GM23338 (cell line): ENCODE measurements around the gene PRKCQ. TPM values are rescaled to one million over a fixed set of nuclear protein-coding genes. Genes with fewer than 3 reads are reported as not detected.

ENCODE experiments used
- ATAC-seq: fragments of 200-7000 bp; cut with Tn5 transposase; 3 replicates; pipeline ENCODE4 v1.9.1; 2020
- DNase-seq: peaks from one replicate; pipeline ENCODE4 v3.0.0-alpha.2; 2015; ENCODE audit warnings: low spot score
- H2AFZ ChIP-seq: fragments of 200-600 bp; sonication (generic); 2 replicates; pipeline ENCODE4 v1.8.0; 2016; ENCODE audit warnings: antibody characterized with exemption, mild to moderate bottlenecking, moderate library complexity
- H3F3A ChIP-seq: fragments of 200-600 bp; sonication (generic); replicated peaks from 2 replicates; pipeline ENCODE4 v1.8.0; 2017; ENCODE audit warnings: antibody characterized with exemption, mixed run types, low read depth
- H3K27ac ChIP-seq: fragments of 200-600 bp; sonication (generic); 2 replicates; pipeline ENCODE4 v1.6.1; 2016; ENCODE audit warnings: low read depth
- H3K27me3 ChIP-seq: fragments of 200-600 bp; sonication (generic); 2 replicates; pipeline ENCODE4 v1.8.0; 2016; ENCODE audit warnings: mild to moderate bottlenecking, mixed run types, moderate library complexity; ENCODE audit not compliant: insufficient read depth
- H3K36me3 ChIP-seq: fragments of 200-600 bp; sonication (generic); 2 replicates; pipeline ENCODE4 v1.8.0; 2016; ENCODE audit warnings: mild to moderate bottlenecking; ENCODE audit not compliant: insufficient read depth
- H3K4me1 ChIP-seq: fragments of 200-600 bp; sonication (generic); 2 replicates; pipeline ENCODE4 v1.8.0; 2016; ENCODE audit warnings: mild to moderate bottlenecking, moderate library complexity; ENCODE audit not compliant: insufficient read depth
- H3K4me2 ChIP-seq: fragments of 200-600 bp; sonication (generic); 2 replicates; pipeline ENCODE4 v1.7.1; 2017; ENCODE audit warnings: mixed run types
- H3K4me3 ChIP-seq: fragments of 200-600 bp; sonication (generic); 2 replicates; pipeline ENCODE4 v1.6.1; 2016; ENCODE audit warnings: mixed run types
- H3K79me2 ChIP-seq: fragments of 200-600 bp; sonication (generic); replicated peaks from 2 replicates; pipeline ENCODE4 v1.8.0; 2017; ENCODE audit warnings: mild to moderate bottlenecking; ENCODE audit not compliant: insufficient read depth
- H3K9me2 ChIP-seq: fragments of 200-600 bp; sonication (generic); 2 replicates; pipeline ENCODE4 v1.8.0; 2017; ENCODE audit not compliant: insufficient read depth
- H4K20me1 ChIP-seq: fragments of 200-600 bp; sonication (generic); replicated peaks from 2 replicates; pipeline ENCODE4 v1.8.0; 2017; ENCODE audit warnings: mild to moderate bottlenecking; ENCODE audit not compliant: insufficient read depth
- H3K27ac Mint-ChIP-seq: 2 replicates; pipeline ENCODE4 v1.8.0; 2020; ENCODE audit warnings: inconsistent platforms, mild to moderate bottlenecking, moderate library complexity, mixed read lengths
- H3K27me3 Mint-ChIP-seq: 3 replicates; pipeline ENCODE4 v1.8.0; 2022; ENCODE audit warnings: low read depth, mild to moderate bottlenecking, moderate library complexity, mixed read lengths, inconsistent platforms; ENCODE audit not compliant: insufficient read depth, poor library complexity
- H3K36me3 Mint-ChIP-seq: 3 replicates; pipeline ENCODE4 v1.8.0; 2021; ENCODE audit warnings: low read depth, mild to moderate bottlenecking, inconsistent platforms, moderate library complexity, mixed read lengths
- H3K4me1 Mint-ChIP-seq: 3 replicates; pipeline ENCODE4 v1.8.0; 2020; ENCODE audit warnings: mild to moderate bottlenecking, inconsistent platforms, mixed read lengths
- H3K4me3 Mint-ChIP-seq: 3 replicates; pipeline ENCODE4 v1.8.0; 2021; ENCODE audit warnings: moderate library complexity, mild to moderate bottlenecking, inconsistent platforms, mixed read lengths
- H3K9me3 Mint-ChIP-seq: 3 replicates; pipeline ENCODE4 v1.8.0; 2020; ENCODE audit warnings: moderate library complexity, mild to moderate bottlenecking, inconsistent platforms, mixed read lengths
- CREB1 ChIP-seq: fragments of 250-450 bp; sonication (Bioruptor Pico); IDR thresholded peaks from 2 replicates; pipeline ENCODE4 v1.5.0; 2020; ENCODE audit warnings: low read depth, mild to moderate bottlenecking, moderate library complexity
- EZH2phosphoT487 ChIP-seq: fragments of 200-600 bp; sonication (generic); IDR thresholded peaks from one replicate; pipeline ENCODE4 v1.8.1; 2018; ENCODE audit warnings: antibody characterized with exemption; ENCODE audit not compliant: unreplicated experiment
- POLR2AphosphoS5 ChIP-seq: IDR thresholded peaks from 2 replicates; pipeline ENCODE4 v1.6.1; 2016; ENCODE audit warnings: antibody characterized with exemption, low read depth
- STAT1 ChIP-seq: IDR thresholded peaks from one replicate; pipeline ENCODE4 v1.6.1; 2016; ENCODE audit warnings: antibody characterized with exemption; ENCODE audit not compliant: unreplicated experiment
- ZNF331 ChIP-seq: fragments of 250-450 bp; sonication (Bioruptor Pico); IDR thresholded peaks from 2 replicates; pipeline ENCODE4 v1.5.0; 2020; ENCODE audit warnings: low read depth, mild to moderate bottlenecking, moderate library complexity
- polyA plus RNA-seq: library from polyadenylated mRNA; unstranded; fragments of >200 nt; fragmentation: Nextera tagmentation; extraction: Ambion mirVana; gene quantifications from 2 replicates; pipeline ENCODE4 v1.2.1, GENCODE V29; 2016
- total RNA-seq: library from RNA; depleted of rRNA; stranded (reverse); fragments of >200 nt; shearing (Covaris generic); gene quantifications from 2 replicates; pipeline ENCODE4 v1.2.3, GENCODE V29; 2014
- TF ChIP-seq, protein P1 (sequence below): fragments of 250-450 bp; sonication (Bioruptor Pico); IDR thresholded peaks from 2 replicates; pipeline ENCODE4 v1.5.0; 2020; ENCODE audit warnings: mild to moderate bottlenecking, moderate library complexity
- TF ChIP-seq, protein P2 (sequence below): IDR thresholded peaks from 2 replicates; pipeline ENCODE4 v1.6.1; 2016; ENCODE audit warnings: antibody characterized with exemption

PRKCQ gene
- total and polyA plus RNA-seq, 2 experiments from 2014 or later = 12.6 to 28.5 TPM

DNA sequence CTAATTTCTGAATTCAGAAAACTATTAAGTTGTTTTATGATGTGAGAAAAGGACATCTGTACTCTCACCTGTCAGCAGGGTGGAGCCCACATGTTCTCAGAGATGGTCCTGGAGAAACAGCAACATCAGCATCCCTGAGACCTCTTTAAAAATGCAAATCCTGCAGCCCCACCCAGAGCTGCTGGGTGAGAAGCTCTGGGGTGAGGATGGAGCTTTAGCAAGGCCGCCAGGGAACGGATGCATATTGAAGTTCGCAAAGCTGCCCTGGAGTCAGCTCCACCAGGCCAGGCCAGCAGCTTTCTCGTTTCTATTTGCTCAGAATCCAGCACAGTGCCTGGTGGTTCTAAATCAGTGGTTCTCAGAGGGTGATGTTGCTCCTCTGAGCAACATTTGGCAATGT, 49.1 kb downstream of the PRKCQ start (continued):
- TF ChIP-seq, protein P1, sequence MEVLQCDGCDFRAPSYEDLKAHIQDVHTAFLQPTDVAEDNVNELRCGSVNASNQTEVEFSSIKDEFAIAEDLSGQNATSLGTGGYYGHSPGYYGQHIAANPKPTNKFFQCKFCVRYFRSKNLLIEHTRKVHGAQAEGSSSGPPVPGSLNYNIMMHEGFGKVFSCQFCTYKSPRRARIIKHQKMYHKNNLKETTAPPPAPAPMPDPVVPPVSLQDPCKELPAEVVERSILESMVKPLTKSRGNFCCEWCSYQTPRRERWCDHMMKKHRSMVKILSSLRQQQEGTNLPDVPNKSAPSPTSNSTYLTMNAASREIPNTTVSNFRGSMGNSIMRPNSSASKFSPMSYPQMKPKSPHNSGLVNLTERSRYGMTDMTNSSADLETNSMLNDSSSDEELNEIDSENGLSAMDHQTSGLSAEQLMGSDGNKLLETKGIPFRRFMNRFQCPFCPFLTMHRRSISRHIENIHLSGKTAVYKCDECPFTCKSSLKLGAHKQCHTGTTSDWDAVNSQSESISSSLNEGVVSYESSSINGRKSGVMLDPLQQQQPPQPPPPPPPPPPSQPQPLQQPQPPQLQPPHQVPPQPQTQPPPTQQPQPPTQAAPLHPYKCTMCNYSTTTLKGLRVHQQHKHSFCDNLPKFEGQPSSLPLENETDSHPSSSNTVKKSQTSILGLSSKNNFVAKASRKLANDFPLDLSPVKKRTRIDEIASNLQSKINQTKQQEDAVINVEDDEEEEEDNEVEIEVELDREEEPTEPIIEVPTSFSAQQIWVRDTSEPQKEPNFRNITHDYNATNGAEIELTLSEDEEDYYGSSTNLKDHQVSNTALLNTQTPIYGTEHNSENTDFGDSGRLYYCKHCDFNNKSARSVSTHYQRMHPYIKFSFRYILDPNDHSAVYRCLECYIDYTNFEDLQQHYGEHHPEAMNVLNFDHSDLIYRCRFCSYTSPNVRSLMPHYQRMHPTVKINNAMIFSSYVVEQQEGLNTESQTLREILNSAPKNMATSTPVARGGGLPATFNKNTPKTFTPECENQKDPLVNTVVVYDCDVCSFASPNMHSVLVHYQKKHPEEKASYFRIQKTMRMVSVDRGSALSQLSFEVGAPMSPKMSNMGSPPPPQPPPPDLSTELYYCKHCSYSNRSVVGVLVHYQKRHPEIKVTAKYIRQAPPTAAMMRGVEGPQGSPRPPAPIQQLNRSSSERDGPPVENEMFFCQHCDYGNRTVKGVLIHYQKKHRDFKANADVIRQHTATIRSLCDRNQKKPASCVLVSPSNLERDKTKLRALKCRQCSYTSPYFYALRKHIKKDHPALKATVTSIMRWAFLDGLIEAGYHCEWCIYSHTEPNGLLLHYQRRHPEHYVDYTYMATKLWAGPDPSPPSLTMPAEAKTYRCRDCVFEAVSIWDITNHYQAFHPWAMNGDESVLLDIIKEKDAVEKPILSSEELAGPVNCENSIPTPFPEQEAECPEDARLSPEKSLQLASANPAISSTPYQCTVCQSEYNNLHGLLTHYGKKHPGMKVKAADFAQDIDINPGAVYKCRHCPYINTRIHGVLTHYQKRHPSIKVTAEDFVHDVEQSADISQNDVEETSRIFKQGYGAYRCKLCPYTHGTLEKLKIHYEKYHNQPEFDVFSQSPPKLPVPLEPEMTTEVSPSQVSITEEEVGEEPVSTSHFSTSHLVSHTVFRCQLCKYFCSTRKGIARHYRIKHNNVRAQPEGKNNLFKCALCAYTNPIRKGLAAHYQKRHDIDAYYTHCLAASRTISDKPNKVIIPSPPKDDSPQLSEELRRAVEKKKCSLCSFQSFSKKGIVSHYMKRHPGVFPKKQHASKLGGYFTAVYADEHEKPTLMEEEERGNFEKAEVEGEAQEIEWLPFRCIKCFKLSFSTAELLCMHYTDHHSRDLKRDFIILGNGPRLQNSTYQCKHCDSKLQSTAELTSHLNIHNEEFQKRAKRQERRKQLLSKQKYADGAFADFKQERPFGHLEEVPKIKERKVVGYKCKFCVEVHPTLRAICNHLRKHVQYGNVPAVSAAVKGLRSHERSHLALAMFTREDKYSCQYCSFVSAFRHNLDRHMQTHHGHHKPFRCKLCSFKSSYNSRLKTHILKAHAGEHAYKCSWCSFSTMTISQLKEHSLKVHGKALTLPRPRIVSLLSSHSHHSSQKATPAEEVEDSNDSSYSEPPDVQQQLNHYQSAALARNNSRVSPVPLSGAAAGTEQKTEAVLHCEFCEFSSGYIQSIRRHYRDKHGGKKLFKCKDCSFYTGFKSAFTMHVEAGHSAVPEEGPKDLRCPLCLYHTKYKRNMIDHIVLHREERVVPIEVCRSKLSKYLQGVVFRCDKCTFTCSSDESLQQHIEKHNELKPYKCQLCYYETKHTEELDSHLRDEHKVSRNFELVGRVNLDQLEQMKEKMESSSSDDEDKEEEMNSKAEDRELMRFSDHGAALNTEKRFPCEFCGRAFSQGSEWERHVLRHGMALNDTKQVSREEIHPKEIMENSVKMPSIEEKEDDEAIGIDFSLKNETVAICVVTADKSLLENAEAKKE (CRISPR knock-in tag) = no peak
- no peak for TF ChIP-seq ZNF331 (CRISPR knock-in tag)
- TF ChIP-seq, protein P2, sequence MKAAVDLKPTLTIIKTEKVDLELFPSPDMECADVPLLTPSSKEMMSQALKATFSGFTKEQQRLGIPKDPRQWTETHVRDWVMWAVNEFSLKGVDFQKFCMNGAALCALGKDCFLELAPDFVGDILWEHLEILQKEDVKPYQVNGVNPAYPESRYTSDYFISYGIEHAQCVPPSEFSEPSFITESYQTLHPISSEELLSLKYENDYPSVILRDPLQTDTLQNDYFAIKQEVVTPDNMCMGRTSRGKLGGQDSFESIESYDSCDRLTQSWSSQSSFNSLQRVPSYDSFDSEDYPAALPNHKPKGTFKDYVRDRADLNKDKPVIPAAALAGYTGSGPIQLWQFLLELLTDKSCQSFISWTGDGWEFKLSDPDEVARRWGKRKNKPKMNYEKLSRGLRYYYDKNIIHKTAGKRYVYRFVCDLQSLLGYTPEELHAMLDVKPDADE = no peak
- TF ChIP-seq CREB1 (CRISPR knock-in tag) = no peak
- no peak for TF ChIP-seq STAT1
- no peak for TF ChIP-seq EZH2phosphoT487

DNA sequence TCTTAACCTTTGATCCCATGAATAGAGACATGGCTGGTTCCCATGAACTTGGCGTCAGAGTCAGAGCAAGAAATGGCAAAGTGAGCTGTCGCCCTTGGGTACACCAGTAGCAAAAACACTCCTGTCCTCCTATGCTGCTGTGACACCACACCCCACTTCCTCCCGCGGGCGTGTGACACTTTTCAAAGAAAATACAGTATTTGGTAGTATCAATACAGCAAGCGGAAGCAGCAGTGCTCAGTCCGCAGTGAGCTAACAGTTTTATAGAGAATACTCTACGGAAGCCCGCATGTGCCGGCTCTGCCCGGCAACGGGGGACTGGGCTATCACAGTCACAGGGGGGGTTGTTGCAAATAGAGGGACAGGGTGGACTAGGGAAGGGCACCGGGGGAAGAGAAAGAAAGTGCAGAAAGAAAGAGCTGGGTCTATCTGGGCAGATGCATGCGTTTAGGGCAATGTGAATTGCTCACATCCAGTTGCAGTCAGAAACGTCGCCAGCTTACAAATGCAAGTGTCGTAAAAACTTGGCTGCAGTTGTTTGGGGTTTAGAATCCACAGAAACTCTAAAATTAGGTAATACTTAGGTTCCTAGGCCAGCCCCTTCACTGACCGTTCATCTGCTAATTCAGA, 49.8 kb downstream of the PRKCQ start:
- H3K79me2 ChIP-seq = peaks cover 14% of the 10 kb centered on the region
- H3K4me3 Mint-ChIP-seq = no peak overlapping the region
- no peak overlapping the region for H3K27ac ChIP-seq
- peaks cover 3% of the 10 kb centered on the region; the same call in 1 of the 2 replicates for H3K9me2 ChIP-seq
- TF ChIP-seq POLR2AphosphoS5 = no peak
- no peak overlapping the region for H3K4me3 ChIP-seq
- no peaks in the 10 kb centered on the region for H3K36me3 ChIP-seq
- H3K4me1 Mint-ChIP-seq = peaks cover 11% of the 10 kb centered on the region
- ATAC-seq (no peak), DNase-seq (no peak)
- H3K27ac Mint-ChIP-seq = no peak overlapping the region
- no peak overlapping the region for H2AFZ ChIP-seq
- peaks cover 6% of the 10 kb centered on the region; the same call in 1 of the 2 replicates for H3K4me1 ChIP-seq
- H3K36me3 Mint-ChIP-seq = no peaks in the 10 kb centered on the region; the same call in 2 of the 3 replicates
- no peak overlapping the region for H3K4me2 ChIP-seq
- no peaks in the 10 kb centered on the region for H3K9me3 Mint-ChIP-seq
- peaks cover 3% of the 10 kb centered on the region for H4K20me1 ChIP-seq
- H3F3A ChIP-seq = no peaks in the 10 kb centered on the region
- no peaks in the 10 kb centered on the region for H3K27me3 ChIP-seq
- peaks cover 1% of the 10 kb centered on the region for H3K27me3 Mint-ChIP-seq
